DMS153 treated with DMSO at 0.1 percent for 48 hours (cell line): ENCODE measurements around the gene SRCIN1.
A peak's percentile ranks its signal among the peaks of the same experiment; 100 is the strongest.

ENCODE experiments used
- DNase-seq: peaks from one replicate; lab custom pipeline; 2025; ENCODE audit not compliant: unreplicated experiment; lab: John Stamatoyannopoulos, UW

Gene SRCIN1

DNA sequence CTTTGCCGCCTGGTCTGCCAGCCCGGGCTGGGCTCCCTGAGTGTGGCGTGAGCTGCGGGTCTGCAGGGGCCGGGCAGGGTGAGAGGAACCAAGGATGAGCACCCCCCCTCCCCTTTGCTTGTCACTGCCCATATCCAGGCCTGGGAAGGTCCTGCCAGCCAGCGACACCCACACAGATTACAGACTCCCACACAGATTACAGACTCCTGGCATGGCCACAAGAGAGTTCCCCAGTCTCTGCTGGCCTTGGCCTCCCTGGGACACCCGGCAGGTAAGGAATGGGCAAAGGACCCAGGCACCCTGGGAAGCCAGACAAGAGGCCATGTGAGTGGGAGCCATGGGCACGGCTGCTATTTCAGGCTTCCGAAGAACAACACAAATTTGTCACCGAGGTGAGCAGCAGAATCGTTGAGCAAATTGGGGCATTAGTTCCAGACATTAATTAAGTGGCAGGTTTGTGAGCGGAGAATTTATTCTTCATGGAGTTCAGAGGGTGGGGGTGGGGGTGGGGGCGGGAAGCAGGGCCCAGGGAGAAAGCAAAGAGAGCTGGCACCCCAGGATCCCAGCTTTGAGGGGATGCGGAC is 41.4 kb downstream of the SRCIN1 start:
- no peak for DNase-seq

DNA sequence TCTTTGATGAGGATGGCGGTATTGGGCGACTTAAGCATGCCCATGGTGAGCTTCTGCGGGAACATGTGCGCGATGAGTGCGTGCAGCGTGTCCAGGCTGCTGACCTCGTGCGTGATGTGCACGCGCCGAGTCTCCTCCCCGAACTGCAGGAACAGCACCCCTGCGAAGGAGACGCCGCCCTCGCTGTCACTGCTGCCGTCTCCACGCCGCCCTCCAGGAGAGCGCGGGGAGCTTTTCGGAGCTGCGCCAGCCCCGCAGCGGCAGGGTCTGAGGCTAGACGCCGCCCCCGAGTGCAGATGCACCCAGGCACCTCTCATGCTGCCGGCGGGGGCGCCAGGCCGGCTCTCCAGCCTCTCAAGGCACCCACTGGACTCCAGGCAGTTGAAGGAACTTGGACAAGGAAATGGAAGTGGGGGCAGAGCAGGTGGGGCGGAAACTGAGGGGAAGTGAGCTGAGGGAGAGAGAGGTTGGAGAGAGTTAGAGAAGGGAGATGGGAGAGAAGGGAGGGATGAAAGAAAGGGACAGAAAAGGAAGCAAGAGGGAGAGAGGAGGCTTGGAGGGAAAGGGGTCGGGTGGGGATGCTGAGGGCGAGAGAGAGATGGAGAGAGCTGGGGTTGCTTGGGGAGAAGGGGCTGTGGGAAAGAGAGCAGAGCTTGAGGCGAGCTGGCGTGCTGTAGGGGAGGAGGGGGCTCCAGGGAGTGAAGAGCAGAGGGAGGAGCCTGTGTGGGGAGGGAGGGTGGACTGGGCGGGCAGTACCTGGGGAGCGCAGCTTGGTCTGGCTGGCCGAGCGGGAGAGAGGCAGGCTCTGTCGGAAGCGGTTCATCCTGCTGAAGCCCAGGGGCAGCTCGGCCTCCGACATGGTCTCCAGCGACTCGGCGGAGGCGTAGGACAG is 42.1 kb downstream of the SRCIN1 start:
- DNase-seq: no peak

DNA sequence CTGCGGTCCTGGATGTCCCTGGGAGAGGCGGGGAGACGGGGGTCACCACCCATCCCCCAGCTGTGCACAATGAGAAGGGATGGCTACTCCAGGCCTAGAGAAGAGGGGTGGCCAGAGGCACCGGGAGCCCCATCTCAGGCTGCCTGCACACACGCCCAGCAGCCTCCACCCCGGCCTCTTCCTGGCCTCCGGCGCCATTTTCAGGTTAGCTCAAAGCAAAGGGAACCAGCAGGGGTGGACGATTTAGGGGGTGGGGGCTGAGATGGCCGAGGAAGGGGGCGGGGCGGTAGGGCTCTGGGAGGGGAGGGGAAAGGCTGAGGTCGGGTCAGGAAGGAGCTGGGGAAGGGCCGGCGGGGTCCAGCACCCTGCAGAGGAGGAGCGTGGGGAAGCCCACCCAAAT is 42.8 kb downstream of the SRCIN1 start:
- DNase-seq: no peak

DNA sequence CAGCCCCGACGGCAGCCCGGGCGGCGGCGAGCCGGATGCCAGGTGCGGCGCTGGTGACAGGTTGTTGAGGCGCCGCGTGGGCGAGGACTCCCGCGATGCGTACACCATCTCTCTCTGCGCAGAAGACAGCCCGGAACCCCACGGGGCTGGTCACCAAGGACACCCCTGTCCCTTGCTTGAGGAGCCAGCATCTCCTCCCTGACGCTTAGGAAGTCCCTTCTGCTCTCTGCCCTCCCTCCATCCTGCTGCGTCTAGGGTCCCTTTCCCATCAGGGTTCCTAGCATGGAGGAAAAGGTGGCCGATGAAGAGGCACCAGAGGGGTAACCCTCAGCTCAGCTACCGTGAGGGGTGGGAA is 43.6 kb downstream of the SRCIN1 start:
- DNase-seq: no peak

DNA sequence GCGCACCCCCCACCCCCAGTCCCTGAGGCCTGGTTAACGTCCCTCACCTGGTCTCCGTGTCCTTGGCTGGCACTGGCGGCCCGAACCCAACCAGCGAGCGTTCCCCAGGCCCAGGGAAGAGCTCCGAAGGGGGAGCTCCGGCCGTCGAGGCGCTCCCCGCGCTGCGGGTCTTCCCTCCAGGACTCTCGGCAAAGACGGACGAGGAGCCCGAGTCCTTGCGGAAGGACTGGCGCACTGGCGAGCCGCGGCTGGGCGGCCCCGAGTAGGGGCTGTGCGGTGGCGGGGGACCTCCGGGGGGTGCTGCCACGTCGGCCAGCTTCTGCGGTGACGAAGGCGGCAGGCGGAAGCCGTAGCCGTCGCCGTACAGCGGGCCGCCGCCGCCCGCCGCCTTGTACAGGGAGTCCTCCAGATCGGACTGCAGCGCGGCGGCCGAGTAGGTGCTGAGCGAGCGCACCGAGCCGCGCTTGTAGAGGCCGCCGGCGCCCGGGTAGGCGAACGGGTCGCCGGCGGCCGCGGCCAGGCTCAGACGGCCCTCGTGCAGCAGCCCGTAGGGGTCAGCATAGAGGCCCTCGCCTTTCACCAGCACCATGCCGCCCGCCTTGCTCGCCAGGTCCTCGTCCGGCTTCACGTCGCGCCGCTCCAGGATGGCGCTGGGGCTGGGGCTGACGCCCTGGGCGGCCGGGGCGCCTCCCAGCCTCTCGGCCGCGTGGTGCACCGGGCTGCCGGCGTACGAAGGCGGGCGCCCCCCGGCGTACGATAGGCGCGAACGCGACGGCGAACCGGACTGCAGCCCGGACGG is 44.1 kb downstream of the SRCIN1 start:
- DNase-seq: no peak

DNA sequence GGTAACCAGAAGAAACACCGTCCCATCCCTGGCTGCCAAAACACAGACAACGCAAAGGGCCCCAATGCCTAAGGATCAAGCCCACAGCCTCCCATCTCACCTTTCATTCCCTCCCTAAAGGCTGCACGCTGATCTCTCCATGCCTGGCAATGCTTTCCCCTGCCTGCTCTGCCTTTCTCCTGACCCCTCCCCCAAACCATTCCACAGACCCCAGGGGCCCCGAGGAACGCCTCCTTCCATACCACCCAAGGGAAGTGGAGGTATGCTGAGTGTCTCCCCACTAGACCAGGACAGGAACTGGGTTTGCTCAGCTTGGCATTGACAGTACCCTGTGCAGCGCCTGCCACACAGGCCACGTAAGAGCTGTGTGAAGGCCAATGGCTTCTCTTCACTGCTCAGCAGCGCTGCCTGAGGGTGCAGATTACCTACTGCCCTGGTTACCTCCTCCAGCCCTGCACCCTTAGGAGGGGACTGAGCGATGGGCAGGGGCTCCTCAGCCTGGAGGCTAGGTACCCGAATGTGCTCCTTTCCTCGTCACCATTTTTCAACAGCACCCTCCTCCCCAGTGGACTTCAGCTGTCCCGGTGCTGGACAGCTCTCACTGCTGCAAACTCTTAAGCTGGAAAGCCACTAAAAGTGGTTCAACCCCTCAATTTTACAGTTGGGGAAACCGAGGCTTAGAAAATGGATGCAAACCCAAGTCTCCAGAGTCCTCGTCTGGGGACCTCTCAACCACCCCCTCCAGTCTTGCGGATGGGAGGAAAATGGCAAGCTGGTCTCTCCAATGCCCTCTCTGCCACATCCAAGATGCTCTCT is 45.0 kb downstream of the SRCIN1 start:
- no peak for DNase-seq

DNA sequence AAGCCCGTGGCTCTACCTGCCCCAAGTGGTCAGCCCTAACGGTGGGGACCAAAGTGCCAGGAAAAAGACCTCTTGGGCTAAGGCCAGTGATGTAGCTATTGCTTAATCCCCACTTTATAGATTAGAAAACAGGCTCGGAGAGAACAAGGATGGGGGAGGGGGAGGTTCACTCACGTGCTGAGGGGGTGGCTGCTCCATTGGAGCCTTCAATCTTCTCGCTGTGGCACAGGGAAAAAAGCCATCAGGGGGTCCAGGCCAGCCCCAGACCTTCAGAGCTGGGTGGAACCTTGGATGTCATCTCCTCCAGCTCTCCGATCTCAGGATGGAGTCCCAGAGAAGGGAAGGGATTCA is 45.9 kb downstream of the SRCIN1 start:
- DNase-seq: no peak

DNA sequence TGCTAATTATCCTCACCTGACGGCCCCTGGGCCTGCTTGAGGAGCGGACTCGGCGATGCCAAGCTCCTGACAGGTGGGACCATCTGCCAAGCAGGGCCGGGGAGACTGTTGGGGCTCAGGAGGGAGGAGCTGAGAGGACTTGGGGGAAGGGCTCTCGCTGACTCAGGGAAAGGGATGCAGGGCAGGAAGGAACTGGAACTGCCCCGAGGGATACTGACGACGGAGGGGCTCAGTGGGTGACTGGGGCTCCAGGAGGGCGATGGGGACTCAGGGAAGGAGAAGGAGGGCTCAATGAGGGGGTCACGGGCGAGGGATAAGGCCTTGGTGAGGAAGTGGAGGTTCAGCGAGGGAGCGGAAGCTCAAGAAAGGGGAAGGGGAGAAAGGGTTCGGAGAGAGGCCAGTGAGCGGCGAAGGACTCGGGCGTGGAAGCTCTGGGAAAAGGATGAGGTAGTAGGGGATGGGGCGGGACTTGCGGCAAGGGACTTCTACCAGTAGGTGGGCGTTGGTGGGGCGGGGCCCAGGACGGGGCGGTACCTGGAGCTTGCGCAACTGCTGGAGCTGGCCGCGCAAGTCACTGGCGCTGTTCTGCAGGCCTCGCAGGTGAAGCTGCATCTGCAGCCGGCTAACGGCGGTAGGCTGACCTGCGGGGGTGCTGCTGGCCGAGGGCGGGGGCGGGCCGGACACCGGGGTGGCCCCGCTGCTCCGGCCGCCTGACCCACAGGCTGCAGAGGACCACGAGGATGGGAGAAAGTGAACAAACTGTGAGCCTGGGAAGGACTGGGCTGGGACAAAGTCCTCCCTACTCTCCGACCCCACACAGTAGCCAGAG is 46.5 kb downstream of the SRCIN1 start:
- peak; percentile 92 for DNase-seq

DNA sequence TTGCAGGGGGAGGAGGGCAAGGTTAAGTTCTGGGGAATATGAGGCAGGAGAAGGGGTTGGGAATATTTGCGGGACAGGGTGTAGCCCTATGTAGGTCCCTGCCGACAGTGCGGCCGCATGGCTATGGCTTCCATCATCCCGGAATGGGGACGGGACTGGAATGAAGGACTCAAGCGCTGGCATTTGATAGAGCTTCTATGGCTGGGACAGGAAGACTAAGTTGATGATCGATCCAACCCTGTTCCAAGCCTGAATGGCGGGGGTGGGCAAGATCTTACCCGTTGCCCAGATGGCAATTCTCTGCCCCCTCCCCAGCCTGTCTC is 47.1 kb downstream of the SRCIN1 start:
- no peak for DNase-seq

DNA sequence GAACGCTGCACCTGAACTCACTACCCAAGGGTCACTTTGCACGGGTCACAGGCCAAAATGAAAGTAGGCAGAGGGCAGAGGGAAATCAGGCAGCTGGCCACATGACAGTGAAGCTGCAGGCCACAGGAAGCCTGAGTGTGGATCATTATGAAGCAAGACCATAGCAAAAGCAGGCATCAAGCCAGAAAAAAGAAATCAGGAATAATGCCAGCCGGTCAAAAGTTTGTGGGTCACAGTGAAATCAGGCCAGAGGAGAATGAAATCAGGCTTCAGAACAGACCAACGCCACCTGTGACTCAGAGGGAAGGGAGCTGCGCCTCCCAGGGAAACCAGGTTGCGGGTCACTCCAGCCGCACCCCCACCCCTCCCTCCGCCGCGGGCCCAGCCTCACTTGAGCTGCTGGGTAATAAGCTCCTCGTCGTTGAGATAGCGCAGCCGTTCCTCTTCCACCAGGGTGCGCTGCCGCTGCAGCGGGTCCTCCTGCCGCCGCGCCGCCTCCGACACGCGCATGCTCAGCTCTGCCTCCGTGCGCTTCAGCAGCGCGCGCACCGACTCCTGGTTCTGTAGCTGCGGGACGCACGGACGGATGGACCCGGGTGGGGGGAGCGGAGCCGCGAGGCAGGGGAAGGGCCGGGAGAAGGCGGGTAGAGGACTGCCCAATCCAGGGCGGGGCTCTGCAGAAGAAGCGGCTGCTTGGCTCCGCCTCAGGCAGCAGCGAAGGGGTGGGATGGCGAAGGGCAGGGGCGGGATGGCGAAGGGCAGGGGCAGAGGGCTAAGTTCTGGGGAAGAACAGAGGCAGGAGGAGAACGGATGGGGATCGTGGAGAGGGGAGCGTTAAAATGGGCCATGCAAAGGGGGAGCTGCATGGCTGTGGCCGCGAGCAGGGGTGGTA is 47.7 kb downstream of the SRCIN1 start:
- peak; percentile 94 for DNase-seq

DNA sequence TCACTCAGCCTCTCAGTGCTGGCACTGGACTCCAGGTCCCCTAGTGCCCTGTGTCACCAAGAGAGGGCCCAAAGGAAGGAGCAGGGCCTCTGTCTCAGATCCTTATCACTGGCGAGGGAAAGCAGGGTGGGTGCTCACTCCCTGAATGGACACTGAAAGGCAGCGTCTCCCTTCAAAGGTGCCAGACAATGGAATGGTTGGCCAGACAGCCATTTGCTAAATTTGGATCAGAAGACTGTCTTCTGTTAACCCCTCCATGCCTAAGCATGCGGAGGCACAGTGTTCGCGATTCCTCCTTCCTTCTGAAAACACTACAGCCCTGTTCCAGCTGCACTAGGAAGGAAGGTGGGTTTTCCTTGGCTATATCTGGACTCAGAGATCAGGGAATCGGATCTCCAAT is 48.4 kb downstream of the SRCIN1 start:
- DNase-seq: no peak

DNA sequence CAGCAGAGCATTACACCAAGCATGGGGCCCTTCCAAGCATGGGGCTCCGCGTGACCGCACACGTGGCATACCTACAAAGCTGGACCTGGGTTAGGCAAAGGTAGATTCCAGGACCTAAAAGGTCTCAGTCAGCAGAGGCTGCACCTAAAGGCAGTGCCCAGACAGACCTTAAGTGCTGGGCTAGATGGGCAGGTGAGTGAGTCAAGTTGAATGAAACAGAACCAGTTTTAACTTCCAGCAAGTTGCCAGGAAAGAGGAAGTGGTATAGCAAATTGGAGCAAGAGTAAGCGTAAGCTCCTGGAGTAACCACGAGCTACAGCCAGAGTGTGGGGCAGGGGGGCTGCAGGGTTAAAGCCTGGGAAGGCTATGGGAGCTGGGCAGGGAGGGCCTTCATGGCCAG is 49.5 kb downstream of the SRCIN1 start:
- no peak for DNase-seq

DNA sequence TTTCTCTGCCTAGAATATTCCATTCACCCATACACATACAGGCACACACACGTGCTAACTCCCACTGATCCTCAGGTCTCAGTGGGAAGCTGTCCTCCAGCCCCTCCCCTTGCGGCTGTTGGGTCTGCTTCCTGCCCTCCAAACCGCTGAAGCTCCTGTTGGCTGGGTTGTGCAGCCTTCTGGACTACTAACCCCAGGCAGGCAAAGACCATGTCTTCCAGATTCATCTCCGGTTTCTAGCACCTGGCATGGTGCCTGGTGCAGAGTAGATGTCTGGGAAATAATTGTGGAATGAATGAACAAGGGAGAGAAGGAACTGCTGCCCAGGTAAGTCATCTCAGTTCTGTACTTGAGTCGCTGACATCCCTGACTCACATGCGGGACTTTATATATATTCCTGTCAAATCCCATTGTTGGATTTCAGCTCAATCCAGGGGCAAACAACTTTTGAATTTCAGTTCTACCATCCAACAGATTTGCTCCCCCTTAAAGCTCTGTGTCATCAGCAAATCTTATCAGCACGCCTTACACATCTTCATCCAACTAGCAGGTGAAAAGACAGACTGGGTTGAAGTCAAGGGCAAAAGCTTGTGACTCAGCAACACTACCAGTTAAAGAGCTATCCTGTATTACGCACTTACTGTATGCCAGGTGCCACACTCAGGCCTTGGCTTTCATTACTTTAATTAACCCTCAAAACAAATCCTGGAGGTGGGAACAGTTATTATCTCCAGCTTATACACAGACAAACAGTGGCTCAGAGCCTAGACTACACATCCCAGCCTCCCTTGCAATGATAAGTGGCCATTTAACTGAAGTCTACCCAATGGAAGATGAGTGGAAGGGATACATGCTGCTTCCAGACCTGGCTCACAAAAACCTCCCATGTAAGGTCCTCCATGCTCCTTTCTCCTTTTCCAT is 51.1 kb downstream of the SRCIN1 start:
- DNase-seq: no peak

DNA sequence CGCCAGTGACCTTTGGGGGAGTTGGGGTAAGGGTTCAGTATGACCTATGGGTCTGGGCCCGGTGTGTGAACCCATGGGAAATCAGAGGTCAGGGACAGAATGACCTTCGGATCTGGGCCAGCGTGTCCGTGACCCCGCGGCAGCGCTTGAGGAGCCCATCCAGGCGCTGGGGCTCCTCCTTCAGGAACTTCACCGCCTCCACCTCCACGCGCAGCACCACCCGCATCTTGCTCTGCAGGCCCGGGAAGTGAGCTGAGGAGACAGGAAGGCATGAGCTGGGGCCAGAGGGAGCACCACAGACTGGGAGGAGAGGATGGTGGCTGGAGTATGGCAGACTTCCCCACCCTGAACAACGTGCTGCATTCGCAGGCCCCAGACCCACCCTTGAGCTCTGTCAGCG is 53.4 kb downstream of the SRCIN1 start:
- no peak for DNase-seq

DNA sequence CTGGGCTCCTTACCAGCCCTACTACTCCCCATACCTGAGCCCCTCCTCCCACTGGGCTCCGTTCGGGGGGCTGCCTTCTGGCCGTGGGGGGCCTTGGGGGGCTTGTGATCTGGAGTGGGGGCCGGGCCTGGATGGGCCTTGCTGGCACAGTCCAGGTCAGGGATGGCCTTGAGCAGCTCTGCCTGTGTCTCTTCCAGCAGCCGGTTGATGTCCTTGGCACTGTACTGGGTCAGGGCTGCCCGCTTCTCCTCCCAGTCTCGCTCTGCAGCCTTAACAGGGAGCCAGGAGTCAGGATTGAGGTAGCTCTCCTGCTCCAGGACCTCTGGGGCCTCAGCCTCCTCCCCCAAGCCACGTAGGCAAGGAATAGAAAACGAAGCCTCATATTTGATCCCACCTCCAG is 54.6 kb downstream of the SRCIN1 start:
- no peak for DNase-seq

DNA sequence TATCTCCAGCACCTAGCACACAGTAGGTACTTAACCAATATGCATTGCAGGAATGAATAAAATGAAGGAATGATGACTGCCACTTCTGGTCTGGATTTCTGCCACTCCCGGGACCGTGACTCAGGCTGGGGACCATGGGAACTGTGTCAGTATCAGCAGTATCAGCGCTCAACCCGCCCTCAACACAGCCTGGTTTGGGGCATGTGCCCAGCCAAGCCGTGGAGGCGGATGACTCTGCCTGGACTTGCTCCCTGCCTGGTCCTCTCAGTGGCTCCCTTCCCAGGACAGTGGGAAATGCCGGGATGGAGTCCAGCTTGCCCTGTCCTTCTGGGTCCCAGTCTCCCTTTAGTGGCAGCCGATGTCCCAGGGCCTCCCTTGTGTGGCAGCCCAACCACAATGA is 55.1 kb downstream of the SRCIN1 start:
- no peak for DNase-seq

DNA sequence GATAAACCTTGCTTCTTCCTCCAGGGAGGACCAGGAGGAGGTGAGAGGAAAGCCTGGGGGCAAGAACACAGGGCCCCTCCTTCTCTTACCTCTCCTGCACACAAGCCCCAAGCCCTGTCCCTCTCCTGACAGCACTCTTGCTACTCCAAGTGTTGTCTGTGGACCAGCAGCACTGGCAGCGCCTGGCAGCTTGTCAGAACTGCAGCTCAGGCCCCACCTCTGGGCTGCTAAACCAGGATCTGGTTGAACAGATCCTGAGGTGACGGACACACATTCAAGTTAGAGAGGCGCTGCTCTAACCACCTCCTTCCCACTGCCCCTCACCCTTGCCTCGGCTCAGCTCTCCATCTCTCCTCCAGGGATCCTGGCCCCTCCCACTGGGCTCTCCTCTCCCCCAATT is 56.5 kb downstream of the SRCIN1 start:
- no peak for DNase-seq

DNA sequence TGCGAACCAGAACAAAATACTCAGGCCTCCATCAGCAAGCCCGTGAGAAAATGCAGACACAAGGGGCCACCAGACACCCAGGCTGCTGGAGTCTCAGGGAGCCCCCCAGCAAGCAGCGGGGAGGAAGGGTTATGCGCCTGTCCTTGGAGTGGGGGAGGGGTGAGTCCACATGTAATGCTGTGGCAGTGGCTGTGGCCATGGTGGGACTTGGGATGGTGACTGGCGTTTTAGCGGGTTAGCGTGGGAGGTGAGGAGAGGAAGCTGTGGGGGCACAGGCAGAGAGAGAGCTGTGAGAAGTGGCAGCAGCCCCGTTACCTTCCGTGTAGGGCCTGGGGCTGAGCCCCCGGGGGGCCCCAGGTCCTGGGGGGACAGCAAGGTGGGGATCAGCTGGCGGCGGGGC is 58.3 kb downstream of the SRCIN1 start:
- no peak for DNase-seq

DNA sequence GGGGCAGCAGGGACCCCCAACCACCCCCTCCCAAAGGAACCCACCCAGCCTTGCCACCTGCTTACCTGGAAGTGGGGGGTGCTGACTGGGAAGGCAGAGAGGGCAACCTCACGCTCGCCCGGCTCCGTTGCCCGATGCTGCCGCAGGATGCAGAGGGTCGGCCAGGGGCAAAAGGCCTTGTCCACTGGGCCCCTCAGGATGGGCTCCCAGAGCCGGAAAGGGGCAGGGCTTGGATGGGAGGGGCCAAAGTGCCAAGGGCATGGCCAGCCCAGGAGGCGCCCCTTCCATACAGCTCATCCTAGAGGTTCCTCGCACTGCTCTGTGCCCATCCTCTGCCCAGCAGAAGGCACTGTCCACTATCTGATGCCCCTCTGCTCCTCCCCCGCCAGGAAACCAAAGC is 59.4 kb downstream of the SRCIN1 start:
- DNase-seq: no peak
